T47D (cell line): ENCODE results near the gene MAP3K20.

Experiments used
- DNase-seq, 2 experiments: peaks; one replicate each; pipeline versions ENCODE4 v3.0.0 to v3.0.0-alpha.2; 2011 to 2012; ENCODE audit warnings: low read depth in 1 of 2, low spot score in 1 of 2
- JUND ChIP-seq: IDR thresholded peaks from 2 replicates; pipeline ENCODE4 v1.6.1; 2012; ENCODE audit warnings: low read depth
- in situ Hi-C: cut with HindIII; loops from 2 replicates; pipeline ENCODE4 v1.10.0; 2016; ENCODE audit warnings: low sequenced_read_pairs, low pct_unique_long_range_greater_than_20kb

MAP3K20 gene

DNA sequence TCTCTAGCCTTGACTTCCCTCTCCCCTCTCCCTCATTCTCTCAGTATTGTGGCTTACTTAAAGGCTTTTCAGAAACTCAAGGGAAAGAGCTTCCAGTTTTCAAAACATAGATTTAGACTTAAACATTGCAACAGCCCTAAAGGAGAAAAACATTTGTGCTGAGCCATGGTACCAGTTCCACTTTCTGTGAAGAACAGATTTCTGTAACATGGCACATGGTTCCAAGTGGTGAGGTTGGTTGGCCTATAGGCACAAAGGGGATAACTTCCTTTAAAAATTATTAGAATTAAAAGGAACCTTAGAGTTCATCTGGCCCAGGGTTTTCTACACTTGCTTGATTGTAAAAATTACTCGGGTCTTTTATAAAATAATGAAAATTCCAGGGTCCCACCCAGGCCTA, 140.4 kb downstream of the MAP3K20 start:
- no peak for DNase-seq
- in situ Hi-C loops = loop anchor here (25.0 kb wide), 1 partner anchor 179 kb away; no protein-coding TSS in a partner anchor
- TF ChIP-seq JUND = no peak

GRCh38 chr2:173216668-173217067, 141.0 kb downstream of the MAP3K20 start:
- no peak for DNase-seq
- no peak for TF ChIP-seq JUND
- in situ Hi-C loops = loop anchor here (25.0 kb wide), 1 partner anchor 179 kb away; no protein-coding TSS in a partner anchor

DNA sequence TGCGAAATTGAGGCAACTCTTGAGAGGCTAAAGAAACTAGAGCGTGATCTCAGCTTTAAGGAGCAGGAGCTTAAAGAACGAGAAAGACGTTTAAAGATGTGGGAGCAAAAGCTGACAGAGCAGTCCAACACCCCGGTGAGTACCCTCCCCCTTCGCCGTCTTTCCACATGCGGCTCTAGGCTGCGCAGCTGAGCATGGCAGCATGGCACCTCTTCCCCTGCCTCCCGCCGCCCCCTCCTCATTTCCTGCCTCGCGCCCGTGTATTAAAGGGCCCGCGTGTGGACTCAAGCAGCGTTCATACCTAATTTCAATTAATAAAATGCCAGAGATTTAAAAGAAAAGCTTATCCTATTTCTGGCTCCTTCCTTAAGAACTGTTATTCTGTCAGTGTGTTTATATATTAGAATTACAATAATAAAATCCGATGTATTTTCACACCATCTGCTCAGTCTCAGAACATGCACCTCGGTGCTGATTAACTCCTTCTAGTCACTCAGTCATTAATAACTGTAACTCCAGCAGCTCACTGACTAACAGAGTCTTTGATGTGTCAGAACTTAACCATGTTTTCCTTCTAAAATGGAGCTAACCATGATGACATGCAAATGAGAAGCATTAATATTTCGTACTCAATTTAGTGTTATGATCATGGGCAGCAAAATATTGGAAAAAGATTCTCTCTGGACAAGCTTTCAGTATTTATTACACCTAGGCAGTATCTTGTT, 141.6 kb downstream of the MAP3K20 start:
- DNase-seq = no peak
- in situ Hi-C loops = loop anchor here (25.0 kb wide), 1 partner anchor 180 kb away; no protein-coding TSS in a partner anchor
- no peak for TF ChIP-seq JUND

DNA sequence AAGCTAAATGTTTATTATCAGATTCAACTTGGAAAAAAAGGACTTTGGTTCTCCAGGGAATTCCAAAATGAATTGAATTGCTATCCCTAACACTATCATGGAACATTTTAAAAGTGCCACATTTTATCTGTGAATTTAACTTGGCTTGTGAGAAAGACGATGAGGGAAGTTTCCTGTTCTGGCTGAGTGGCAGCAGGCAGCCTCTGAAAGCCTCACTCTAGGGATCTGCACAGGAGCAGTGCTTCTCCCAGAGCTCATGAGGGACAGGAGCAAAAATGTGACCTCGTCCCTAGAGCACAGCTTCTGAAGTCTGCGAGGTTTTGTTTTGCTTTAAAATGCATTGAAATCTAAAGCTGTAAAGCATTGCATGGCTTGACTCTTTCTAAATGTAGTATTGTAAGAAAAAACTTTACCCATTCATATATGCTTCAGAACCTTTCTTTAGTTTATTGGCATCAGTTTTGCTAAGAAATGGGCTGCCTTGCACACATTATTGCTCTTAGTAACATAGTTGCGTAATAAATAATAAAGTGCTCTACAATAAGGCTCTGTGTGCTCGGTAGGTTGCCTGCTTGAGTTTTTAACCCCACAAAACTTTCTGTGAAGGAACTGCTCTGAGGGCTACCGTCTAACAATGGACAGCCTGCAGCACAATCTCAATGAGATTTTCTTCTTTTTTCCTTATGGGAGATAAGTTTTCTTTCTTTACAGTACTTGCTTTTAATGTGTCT, 142.8 kb downstream of the MAP3K20 start:
- TF ChIP-seq JUND = no peak
- in situ Hi-C loops = loop anchor here (25.0 kb wide), 1 partner anchor 181 kb away; no protein-coding TSS in a partner anchor
- no peak for DNase-seq

DNA sequence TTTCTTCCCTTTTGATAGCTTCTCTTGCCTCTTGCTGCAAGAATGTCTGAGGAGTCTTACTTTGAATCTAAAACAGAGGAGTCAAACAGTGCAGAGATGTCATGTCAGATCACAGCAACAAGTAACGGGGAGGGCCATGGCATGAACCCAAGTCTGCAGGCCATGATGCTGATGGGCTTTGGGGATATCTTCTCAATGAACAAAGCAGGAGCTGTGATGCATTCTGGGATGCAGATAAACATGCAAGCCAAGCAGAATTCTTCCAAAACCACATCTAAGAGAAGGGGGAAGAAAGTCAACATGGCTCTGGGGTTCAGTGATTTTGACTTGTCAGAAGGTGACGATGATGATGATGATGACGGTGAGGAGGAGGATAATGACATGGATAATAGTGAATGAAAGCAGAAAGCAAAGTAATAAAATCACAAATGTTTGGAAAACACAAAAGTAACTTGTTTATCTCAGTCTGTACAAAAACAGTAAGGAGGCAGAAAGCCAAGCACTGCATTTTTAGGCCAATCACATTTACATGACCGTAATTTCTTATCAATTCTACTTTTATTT, 145.6 kb downstream of the MAP3K20 start:
- in situ Hi-C loops = loop anchor here (25.0 kb wide), 1 partner anchor 184 kb away; no protein-coding TSS in a partner anchor
- DNase-seq = no peak
- no peak for TF ChIP-seq JUND

- TF ChIP-seq JUND = no peak
- in situ Hi-C loops = loop anchor here (25.0 kb wide), 1 partner anchor 185 kb away; no protein-coding TSS in a partner anchor
- no peak for DNase-seq
Observed at GRCh38 chr2:173221937-173222594, 146.4 kb downstream of the MAP3K20 start.

DNA sequence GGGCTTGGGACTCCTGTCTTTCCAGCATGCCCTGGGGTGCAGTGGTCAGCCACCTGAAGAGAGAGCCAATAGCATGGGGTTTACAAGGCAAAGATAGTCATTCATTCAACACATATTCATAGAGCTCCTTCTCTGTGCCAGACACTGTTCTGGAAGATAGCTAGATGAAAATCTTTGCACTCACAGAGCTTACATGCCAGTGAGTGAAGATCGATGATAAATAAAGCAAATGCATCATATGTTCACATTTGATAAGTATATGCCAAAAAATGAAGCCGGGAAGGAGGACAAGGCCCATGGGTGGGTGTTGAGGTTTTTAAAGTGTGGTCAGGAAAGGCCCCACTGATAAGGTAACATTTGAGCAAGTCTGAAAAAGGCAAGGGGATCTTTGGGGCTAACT, 148.2 kb downstream of the MAP3K20 start:
- no peak for DNase-seq
- in situ Hi-C loops = loop anchor here (25.0 kb wide), 1 partner anchor 187 kb away; no protein-coding TSS in a partner anchor
- no peak for TF ChIP-seq JUND

GRCh38 chr2:173226899-173227698, 151.5 kb downstream of the MAP3K20 start:
- DNase-seq = peak in 1 of 2 experiments; percentile 7
- no peak for TF ChIP-seq JUND
- in situ Hi-C loops = no loop called here

GRCh38 chr2:173229086-173229485, 153.4 kb downstream of the MAP3K20 start:
- no peak for DNase-seq
- no peak for TF ChIP-seq JUND
- in situ Hi-C loops = no loop called here

DNA sequence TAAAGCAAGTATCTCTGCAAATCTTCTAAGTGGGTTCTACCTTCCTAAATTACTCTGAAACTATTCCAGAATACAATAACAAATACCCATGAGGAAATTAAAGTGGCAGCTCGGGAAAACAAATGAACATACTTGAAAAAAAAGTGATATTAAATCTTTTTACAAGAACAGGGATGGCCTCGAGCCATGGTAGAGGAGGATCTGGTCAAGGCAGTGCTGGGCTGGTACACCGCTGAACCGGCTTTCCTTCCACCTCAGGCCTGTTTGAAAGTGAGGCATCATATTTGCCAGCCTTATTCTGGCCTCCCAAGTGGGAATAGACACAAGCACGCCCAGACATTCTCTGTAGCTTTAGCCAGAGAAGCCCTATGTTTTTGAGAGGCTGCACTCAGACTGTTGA, 154.5 kb downstream of the MAP3K20 start:
- in situ Hi-C loops = no loop called here
- DNase-seq = no peak
- TF ChIP-seq JUND = no peak

DNA sequence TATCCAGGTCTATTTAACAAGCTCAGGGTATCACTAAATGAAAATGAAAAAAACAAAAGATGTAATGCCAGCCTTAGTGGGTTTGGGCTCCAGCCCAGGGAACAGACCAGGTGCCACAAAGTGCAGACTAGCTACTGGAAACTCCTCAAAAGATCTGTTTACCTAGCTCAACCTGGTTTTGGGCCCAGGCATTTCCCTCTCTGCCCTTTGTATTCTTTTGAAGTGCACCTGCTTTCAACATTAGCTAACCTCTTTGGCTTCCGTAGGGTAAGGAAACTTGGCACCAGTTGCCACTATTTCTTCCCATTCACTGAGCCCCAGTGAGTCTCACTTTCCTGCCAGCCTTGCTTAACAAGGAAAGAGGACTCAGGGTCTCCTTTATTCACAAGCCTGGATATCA, 155.4 kb downstream of the MAP3K20 start:
- TF ChIP-seq JUND = no peak
- in situ Hi-C loops = no loop called here
- peak in 1 of 2 experiments; percentile 4 for DNase-seq
